GM19397 (cell line): ENCODE data around the gene IFITM1.

Experiments used
- ATAC-seq: cut with Tn5 transposase; IDR thresholded peaks from one replicate; pipeline ENCODE4 v1.9.1; 2021; ENCODE audit warnings: mild to moderate bottlenecking, moderate library complexity; ENCODE audit not compliant: unreplicated experiment

The IFITM1 gene

GRCh38 chr11:313787-314553 is at the start of gene IFITM1:
Gene IFITM1, plus strand, starts transcription at chr11:314040. Its CDS starts 131 bp downstream, at chr11:314171.
- no peak for ATAC-seq

- no peak for ATAC-seq
Measured at GRCh38 chr11:266676-267439, 47.0 kb upstream of the IFITM1 start.

- ATAC-seq = no peak
Measured at GRCh38 chr11:267491-267994, 46.3 kb upstream of the IFITM1 start.

GRCh38 chr11:268716-269145 is 45.1 kb upstream of the IFITM1 start:
- ATAC-seq = peak; percentile 44

- ATAC-seq = peak; percentile 69
Measured at GRCh38 chr11:269146-269890, 44.5 kb upstream of the IFITM1 start.

- no peak for ATAC-seq
Measured at GRCh38 chr11:270451-271318, 43.2 kb upstream of the IFITM1 start.

GRCh38 chr11:271319-271715 is 42.5 kb upstream of the IFITM1 start:
- ATAC-seq = no peak

- ATAC-seq = no peak
Measured at GRCh38 chr11:272195-272930, 41.5 kb upstream of the IFITM1 start.

- no peak for ATAC-seq
Measured at GRCh38 chr11:272931-273198, 41.0 kb upstream of the IFITM1 start.

GRCh38 chr11:276219-276618 is 37.6 kb upstream of the IFITM1 start:
- ATAC-seq = no peak

- no peak for ATAC-seq
Measured at GRCh38 chr11:278001-278951, 35.6 kb upstream of the IFITM1 start, which contains the start of gene NLRP6. Gene NLRP6, plus strand, starts transcription at chr11:278407. Its CDS starts 163 bp downstream, at chr11:278570.

GRCh38 chr11:279040-279965 is 34.5 kb upstream of the IFITM1 start:
- ATAC-seq = no peak

- no peak for ATAC-seq
Measured at GRCh38 chr11:279966-280705, 33.7 kb upstream of the IFITM1 start.

- ATAC-seq = no peak
Measured at GRCh38 chr11:280706-281485, 32.9 kb upstream of the IFITM1 start.

GRCh38 chr11:281486-282161 is 32.2 kb upstream of the IFITM1 start:
- ATAC-seq = no peak

GRCh38 chr11:282171-282570 is 31.7 kb upstream of the IFITM1 start:
- ATAC-seq = no peak
